A673 (cell line): ENCODE data around the gene MILR1. TPM values are rescaled to one million over a fixed set of nuclear protein-coding genes. Genes with fewer than 3 reads are reported as not detected.

Experiments
- BruUV-seq: library from RNA; stranded (reverse); fragments of 400-500 nt; replicated peaks from 2 replicates; lab custom pipeline; 2021; lab: Mats Ljungman, UMichigan
- CTCF ChIA-PET: fragments of 300-600 bp; sonication (Branson Sonifier 250); formaldehyde crosslinking; loops from one replicate; lab custom pipeline; 2022; ENCODE audit warnings: antibody characterized with exemption; lab: Charles Lee
- POLR2A ChIA-PET: fragments of 300-600 bp; sonication (Branson Sonifier 250); formaldehyde crosslinking; loops from one replicate; lab custom pipeline; 2022; ENCODE audit warnings: antibody characterized with exemption; ENCODE audit not compliant: low non-redundant PET; lab: Charles Lee
- DNase-seq: peaks from one replicate; pipeline ENCODE4 v3.0.0-alpha.2; 2015; ENCODE audit warnings: low spot score
- H3K27ac ChIP-seq: fragments of 200-600 bp; sonication (generic); 2 replicates; pipeline ENCODE4 v1.5.1; 2016; ENCODE audit warnings: mixed run types, low read depth, mild to moderate bottlenecking, mixed read lengths, antibody characterized with exemption, low read length; ENCODE audit not compliant: poor library complexity, severe bottlenecking
- H3K27me3 ChIP-seq: fragments of 200-600 bp; sonication (generic); replicated peaks from 2 replicates; pipeline ENCODE4 v1.6.1; 2017; ENCODE audit warnings: mixed run types, low read depth, mild to moderate bottlenecking, mixed read lengths, antibody characterized with exemption, low read length; ENCODE audit not compliant: insufficient read depth, poor library complexity
- H3K36me3 ChIP-seq: fragments of 200-600 bp; sonication (generic); 2 replicates; pipeline ENCODE4 v1.6.1; 2016; ENCODE audit warnings: mixed run types, mild to moderate bottlenecking, mixed read lengths, antibody characterized with exemption, low read length; ENCODE audit not compliant: insufficient read depth, poor library complexity, severe bottlenecking
- H3K4me1 ChIP-seq: fragments of 200-600 bp; sonication (generic); 2 replicates; pipeline ENCODE4 v1.6.1; 2017; ENCODE audit warnings: mixed run types, mild to moderate bottlenecking, mixed read lengths, antibody characterized with exemption, low read length; ENCODE audit not compliant: insufficient read depth, poor library complexity, severe bottlenecking
- H3K4me3 ChIP-seq: fragments of 200-600 bp; sonication (generic); 2 replicates; pipeline ENCODE4 v1.5.1; 2016; ENCODE audit warnings: low read depth, mixed run types, mild to moderate bottlenecking, mixed read lengths, low read length; ENCODE audit not compliant: poor library complexity, severe bottlenecking
- H3K9me3 ChIP-seq: fragments of 200-600 bp; sonication (generic); 2 replicates; pipeline ENCODE4 v1.6.1; 2016; ENCODE audit warnings: mixed run types, low read depth, mild to moderate bottlenecking, mixed read lengths, antibody characterized with exemption, low read length; ENCODE audit not compliant: poor library complexity, severe bottlenecking
- CTCF ChIP-seq: fragments of 300-800, 200-600 bp; sonication (generic); conservative IDR thresholded peaks from 2 replicates; pipeline ENCODE4 v1.5.1; 2017; ENCODE audit warnings: low read depth, mild to moderate bottlenecking, antibody characterized with exemption, low read length, moderate library complexity, mixed read lengths
- EZH2 ChIP-seq: fragments of 200-600 bp; sonication (generic); IDR thresholded peaks from 2 replicates; pipeline ENCODE4 v1.6.1; 2017; ENCODE audit warnings: borderline replicate concordance, low read depth, mild to moderate bottlenecking, mixed read lengths, antibody characterized with exemption, low read length; ENCODE audit not compliant: poor library complexity, severe bottlenecking
- intact Hi-C: fragments of 100-400 bp; cut with micrococcal nuclease; formaldehyde crosslinking; loops from one replicate; pipeline ENCODE4 v1.10.0; 2022; ENCODE audit not compliant: unreplicated experiment
- total RNA-seq: library from RNA; stranded (reverse); gene quantifications from 2 replicates; pipeline ENCODE4 v1.2.3, GENCODE V29; 2021

Gene MILR1
- total RNA-seq, 1 experiment from 2014 or later = not detected

- Histone ChIP-seq H3K36me3 (peaks cover 63% of the 10 kb centered on the region), H3K4me3 (peak overlapping the region; percentile 88), H3K9me3 (no peaks in the 10 kb centered on the region), H3K27me3 (no peaks in the 10 kb centered on the region), H3K27ac (peak overlapping the region; percentile 84), H3K4me1 (peaks cover 15% of the 10 kb centered on the region)
- ChIA-PET CTCF (interaction anchor here (0.9 to 1.5 kb wide), 2 partner anchors 76 to 214 kb away, joined by 4 read pairs; no protein-coding TSS in a partner anchor), POLR2A (interaction anchor here (0.9 to 1.7 kb wide), 2 partner anchors 9 to 26 kb away, joined by 5 to 8 read pairs; no protein-coding TSS in a partner anchor)
- no peak for DNase-seq
- BruUV-seq = no TSS peak
- TF ChIP-seq CTCF = no peak
- no peak for TF ChIP-seq EZH2
- intact Hi-C loops = loop anchor here (5.0 kb wide), 1 partner anchor 74 kb away; no protein-coding TSS in a partner anchor
Observed at GRCh38 chr17:64496348-64496785, 47.5 kb downstream of the MILR1 start.

DNA sequence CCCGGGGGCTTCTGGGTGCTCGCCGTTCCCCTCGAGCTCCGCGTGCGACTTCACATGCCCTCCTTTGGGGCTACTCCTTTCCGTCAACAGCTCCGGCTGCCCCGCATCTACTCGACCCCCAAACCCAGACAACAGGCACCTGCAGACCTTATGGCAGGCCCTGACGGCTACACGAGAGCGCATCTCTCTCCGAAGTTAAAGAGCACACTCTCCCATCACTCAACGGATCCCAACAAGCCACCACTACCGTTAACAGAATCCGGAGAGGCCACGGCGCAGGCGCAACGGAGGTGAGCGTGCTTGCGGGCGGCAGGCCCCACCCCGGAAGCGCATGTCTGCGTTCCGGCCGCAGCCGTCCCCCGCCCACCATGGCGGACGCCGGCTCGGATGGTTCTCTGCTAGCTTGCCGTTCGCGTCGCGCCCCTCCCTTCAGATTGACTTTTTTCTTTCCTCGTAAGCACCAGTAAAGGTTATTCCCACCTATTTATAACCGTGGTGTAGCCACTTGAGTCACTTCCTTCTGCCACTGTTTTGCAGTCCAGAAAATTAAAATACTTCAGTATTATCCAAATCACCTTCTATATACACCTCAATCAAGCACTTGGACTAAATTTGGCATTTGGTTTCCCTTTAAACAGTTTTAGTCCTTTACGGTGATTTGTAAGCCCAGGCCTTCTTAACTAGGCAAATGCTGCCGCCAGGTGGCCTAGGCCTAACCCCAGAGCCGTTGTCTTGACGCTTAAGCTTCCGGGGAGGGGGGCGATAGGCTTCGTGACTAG is 48.1 kb downstream of the MILR1 start, which contains the start of gene POLG2:
TSS of gene POLG2 (minus strand) at position 269 of the 779 bp plus-strand sequence. CDS start at position 183, 86 bp downstream.
- Histone ChIP-seq H3K36me3 (peaks cover 63% of the 10 kb centered on the region), H3K9me3 (no peaks in the 10 kb centered on the region), H3K4me1 (peaks cover 15% of the 10 kb centered on the region), H3K27me3 (no peaks in the 10 kb centered on the region), H3K27ac (peak within 1 kb of the TSS; percentile 84), H3K4me3 (peak within 1 kb of the TSS; percentile 88)
- TF ChIP-seq EZH2 (no peak), CTCF (peak; percentile 58)
- intact Hi-C loops = loop anchor here (1.0 to 5.0 kb wide), 2 partner anchors 8 to 75 kb away; no protein-coding TSS in a partner anchor
- CTCF ChIA-PET = interaction anchor here (0.9 to 1.5 kb wide), 2 partner anchors 77 to 215 kb away, joined by 4 read pairs; no protein-coding TSS in a partner anchor
- peak; percentile 97 for DNase-seq
- POLR2A ChIA-PET = interaction anchor here (0.6 to 1.7 kb wide), 4 partner anchors 8 to 89 kb away, joined by 3 to 10 read pairs (median 6); partner anchors contain the start of gene CEP95
- no TSS peak for BruUV-seq

- CTCF ChIA-PET = interaction anchor here (1.5 kb wide), 1 partner anchor 77 kb away, joined by 4 read pairs; no protein-coding TSS in a partner anchor
- Histone ChIP-seq H3K27ac (peak overlapping the region; percentile 84), H3K4me1 (peaks cover 15% of the 10 kb centered on the region), H3K36me3 (peaks cover 63% of the 10 kb centered on the region), H3K9me3 (no peaks in the 10 kb centered on the region), H3K4me3 (peak overlapping the region; percentile 88), H3K27me3 (no peaks in the 10 kb centered on the region)
- POLR2A ChIA-PET = interaction anchor here (0.6 to 1.7 kb wide), 3 partner anchors 8 to 88 kb away, joined by 3 to 10 read pairs (median 8); partner anchors contain the start of gene CEP95
- TF ChIP-seq CTCF = no peak
- no peak for TF ChIP-seq EZH2
- no TSS peak for BruUV-seq
- DNase-seq = no peak
- intact Hi-C loops = loop anchor here (1.0 to 5.0 kb wide), 2 partner anchors 8 to 75 kb away; no protein-coding TSS in a partner anchor
Observed at GRCh38 chr17:64497565-64498035, 48.7 kb downstream of the MILR1 start.
